D341Med (cell line): ENCODE results near the gene MCC.

Experiments
- DNase-seq: peaks from one replicate; pipeline ENCODE4 v3.0.0; 2012; ENCODE audit warnings: low spot score

The MCC gene

DNA sequence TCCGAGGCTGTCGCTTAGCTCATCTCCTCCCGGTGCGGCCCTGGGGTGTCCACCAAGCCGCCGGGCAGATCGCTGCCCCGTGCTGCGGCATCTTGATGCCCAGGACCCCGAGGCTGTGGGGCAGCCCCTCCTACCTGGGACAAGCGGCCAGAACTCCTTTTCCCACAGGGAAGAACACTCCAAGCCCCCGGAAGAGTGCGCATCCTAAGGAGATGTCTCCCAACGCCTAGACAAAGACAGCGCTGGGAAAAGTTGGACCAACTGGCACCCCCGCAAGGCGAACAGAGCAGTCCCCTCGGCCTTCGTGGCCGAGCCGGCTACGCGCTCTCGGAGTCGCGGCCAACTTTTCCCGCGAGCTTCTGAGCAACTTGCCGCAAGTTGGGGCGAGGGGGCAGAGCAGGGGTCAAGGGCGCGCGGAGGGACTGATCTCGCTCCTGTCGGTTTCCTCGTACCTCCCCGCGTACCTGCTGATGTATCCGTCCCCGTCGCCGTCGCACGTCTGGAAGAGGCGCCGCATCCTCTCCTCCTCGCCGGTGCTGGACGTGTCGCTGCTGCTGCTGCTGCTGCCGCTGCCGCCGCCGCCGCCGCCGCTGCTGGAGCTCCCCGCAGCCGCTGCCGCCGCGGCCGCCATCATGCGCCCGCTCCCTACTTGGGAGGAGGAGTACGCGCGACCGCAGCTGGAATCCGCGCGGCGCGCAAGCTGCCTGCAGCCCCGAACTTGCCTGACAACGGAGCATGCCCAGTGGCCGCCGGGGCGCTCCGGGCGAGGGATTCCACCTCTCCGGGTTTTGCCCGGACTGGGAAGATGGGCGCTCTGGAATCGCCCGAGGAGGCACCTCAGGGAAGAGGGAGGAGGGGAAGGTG is at the start of gene MCC:
TSS of gene MCC (minus strand) at position 673 of the 864 bp plus-strand sequence.
- peak; percentile 93 for DNase-seq

- DNase-seq: no peak
Measured at GRCh38 chr5:113531481-113532159, 43.4 kb upstream of the MCC start.

GRCh38 chr5:113527746-113528145 is 39.5 kb upstream of the MCC start:
- no peak for DNase-seq

- no peak for DNase-seq
Measured at GRCh38 chr5:113526421-113526820, 38.2 kb upstream of the MCC start.

- no peak for DNase-seq
Measured at GRCh38 chr5:113524927-113525326, 36.7 kb upstream of the MCC start.

- no peak for DNase-seq
Measured at GRCh38 chr5:113523168-113523567, 34.9 kb upstream of the MCC start.

DNA sequence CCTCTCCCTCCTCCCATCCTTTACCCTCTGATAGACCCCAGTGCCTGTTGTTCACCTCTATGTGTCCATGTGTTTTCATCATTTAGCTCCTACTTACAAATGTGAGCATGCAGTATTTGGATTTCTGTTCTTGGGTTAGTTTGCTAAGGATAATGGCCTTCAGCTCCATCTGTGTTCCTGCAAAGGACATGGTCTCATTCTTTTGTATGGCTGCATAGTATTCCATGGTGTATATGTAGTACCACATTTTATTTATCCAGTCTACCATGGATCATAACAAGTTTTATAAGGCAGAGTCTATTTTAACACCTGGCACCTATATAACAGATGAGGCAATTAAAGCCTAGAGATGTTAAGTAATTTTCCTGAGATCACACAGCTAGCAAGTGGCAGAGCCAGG is 32.6 kb upstream of the MCC start:
- DNase-seq: no peak

DNA sequence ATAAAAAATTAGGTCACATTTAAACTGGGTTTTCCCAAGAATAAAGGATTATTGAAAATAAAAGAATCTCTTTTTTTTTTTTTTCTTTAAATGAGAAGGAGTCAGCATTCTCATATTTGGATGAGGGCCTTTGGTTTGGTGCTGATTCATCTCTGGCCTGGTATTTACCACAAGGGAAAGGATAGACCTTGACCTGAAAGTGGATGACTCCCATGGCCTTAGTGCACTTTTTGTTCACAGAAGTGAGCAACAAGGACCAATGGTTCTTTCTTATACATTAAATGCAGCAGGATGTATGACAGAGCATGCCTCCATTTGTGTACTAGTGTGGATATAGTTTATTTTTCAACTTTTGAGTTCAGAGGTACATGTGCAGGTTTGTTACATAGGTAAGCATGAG is 32.2 kb upstream of the MCC start:
- DNase-seq: no peak

GRCh38 chr5:113519412-113519811 is 31.2 kb upstream of the MCC start:
- no peak for DNase-seq

DNA sequence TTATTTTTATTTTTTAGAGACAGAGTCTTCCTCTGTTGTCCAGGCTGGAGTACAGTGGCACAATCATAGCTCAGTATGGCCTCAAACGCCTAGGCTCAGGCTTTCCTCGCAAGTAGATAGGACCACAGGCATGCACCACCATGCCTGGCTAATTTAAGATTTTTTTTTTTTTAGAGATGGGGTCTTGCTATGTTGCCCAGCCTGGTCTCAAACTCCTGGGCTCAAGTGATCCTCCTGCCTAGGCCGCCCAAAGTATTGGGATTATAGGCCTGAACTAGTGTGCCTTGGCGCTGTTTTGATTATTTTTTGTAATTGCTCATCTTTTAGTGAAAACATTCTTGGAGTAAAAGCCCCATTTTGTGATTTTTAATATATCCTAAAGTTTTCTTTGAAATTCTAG is 30.6 kb upstream of the MCC start:
- DNase-seq: no peak

GRCh38 chr5:113514289-113514635 is 26.0 kb upstream of the MCC start:
- no peak for DNase-seq

GRCh38 chr5:113513384-113514288 is 25.4 kb upstream of the MCC start, which contains the start of gene YTHDC2:
YTHDC2 (plus strand) TSS chr5:113513694; CDS start chr5:113513896, 202 bp downstream.
- DNase-seq: peak; percentile 92

GRCh38 chr5:113512341-113512740 is 24.1 kb upstream of the MCC start:
- no peak for DNase-seq

GRCh38 chr5:113510836-113511451 is 22.7 kb upstream of the MCC start:
- peak; percentile 27 for DNase-seq

DNA sequence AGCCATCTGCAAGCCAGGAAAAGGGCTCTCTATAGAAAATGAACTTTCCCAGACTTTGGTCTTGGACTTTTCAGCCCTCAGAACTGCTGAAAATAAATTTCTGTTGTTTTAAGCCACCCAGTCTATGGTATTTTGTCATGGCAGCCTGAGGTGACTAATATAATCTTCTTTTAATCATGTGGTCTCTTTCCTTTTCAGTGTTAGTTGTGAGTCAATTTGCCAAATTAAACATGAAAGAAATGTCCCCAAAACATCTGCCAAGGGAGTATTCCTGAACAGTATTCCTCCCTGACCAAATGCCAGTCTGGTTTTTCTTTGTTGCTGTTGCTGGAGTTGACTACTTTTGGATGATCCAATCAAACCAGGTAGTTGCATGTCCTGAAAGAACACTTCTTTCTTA is 20.5 kb upstream of the MCC start:
- DNase-seq: no peak

DNA sequence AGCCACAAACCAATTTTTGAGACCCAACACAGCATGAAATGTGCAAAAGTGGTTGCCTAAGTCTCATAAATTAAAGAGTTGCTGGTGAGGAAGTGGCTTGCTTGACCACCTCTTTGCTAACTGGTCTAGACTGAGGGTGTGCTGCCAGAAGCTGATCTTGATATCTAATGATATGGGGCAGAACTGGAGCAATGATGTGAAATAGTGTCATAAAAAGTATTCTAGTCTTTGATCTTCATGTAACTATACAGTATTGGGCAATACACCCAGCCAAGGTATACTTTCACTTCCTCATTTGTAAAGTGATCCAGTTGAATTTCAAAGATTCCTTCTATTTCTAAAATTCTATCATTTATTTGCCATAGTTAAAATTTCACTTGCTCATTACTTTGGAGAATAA is 19.3 kb upstream of the MCC start:
- no peak for DNase-seq

DNA sequence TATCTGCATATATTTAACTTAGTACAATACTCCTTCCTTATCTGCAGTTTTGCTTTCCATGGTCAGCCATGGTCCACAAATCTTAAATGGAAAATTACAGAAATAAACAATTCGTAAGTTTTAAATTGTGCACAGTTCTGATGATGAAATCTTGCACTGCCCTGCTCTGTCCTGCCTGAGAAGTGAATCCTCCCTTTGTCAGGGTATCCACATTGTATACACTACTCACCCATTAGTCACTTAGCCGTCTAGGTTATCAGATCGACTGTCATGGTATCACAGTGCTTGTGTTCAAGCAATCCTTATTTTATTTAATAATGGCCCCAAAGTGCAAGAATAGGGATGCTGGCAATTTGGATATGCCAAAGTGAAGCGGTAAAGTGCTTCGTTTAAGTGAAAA is 16.9 kb upstream of the MCC start:
- no peak for DNase-seq

DNA sequence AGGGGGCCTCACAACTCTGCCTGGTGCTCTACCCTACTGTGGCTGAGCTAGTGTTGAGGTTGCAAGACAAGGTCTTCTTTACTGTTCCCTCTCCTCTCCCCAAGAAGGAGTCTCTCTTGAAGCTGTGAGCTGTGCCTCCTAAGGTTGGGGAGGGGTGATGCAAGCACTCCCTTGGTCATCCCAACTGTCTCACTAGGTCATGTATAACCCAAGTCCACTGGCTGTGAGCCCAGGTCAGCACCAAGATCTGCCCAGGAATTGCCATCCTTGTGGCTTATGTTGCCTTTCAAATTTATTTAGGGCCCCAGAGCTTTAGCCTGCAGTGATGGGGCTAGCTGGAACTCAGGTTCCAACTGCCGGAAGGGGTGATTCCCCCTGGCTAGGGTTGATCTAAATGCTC is 14.9 kb upstream of the MCC start:
- DNase-seq: no peak

GRCh38 chr5:113502073-113502472 is 13.8 kb upstream of the MCC start:
- no peak for DNase-seq

DNA sequence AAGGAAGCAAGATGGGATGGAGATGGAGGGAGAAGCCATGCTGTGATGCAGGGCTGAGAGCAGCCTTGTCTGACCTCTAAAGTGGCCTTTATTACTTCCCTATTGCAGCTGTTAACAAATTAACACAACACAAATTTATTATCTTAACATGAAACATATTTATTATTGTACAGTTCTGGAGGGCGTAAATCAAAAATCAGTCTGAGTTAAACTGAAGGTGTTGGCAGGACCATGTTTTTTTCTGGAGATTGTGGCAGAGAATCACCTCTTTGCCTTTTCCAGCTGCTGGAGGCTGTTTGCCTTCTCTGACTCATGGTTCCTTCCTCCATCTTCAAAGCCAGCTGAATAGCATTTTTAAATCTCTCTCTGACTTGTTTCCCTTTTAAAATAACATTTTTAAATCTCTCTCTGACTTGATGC is 7.2 kb upstream of the MCC start:
- no peak for DNase-seq

DNA sequence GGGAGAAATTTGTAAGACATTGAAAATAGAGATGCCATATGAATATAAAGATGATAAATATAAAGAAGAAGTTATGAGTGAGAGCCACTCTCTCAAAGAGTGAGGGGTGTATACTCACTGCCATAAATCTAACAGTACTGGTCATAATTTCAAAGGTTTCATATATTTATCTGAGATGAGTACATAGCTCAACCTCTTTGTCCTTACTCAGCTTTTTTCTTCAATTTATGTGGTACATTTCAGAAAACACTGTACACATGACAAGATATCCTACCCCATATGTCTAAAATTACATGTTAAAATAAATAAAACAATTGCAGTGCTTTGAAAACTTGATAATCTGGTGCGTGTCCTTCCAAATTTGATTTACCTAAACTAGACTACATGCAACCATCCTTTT is 5.2 kb upstream of the MCC start:
- no peak for DNase-seq

DNA sequence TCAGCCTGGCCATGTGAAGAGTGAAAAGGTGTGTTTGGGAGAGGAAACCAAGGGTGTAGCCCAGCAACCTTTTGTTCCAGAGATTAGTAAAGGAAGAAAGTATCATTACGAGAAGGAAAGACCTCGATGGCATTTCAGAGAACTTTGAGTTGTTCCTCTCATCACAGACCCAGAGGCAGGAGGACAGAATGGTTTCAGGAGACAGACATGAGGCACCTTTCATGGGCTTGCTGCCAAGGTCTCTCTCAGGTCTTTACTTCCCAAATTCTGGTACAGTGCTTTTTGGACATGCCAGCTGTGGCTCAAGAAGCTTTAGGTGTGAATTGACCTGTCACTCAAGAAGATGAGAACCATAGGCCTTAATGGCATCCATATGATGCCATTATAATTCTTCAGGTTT is 2.8 kb upstream of the MCC start:
- DNase-seq: no peak
